ENCODE data around the gene ASCL1. TPM values are rescaled to one million over a fixed set of nuclear protein-coding genes. Genes with fewer than 3 reads are reported as not detected.
A peak's percentile ranks its signal among the peaks of the same experiment; 100 is the strongest.

ASCL1 gene
- total RNA-seq: not detected

DNA sequence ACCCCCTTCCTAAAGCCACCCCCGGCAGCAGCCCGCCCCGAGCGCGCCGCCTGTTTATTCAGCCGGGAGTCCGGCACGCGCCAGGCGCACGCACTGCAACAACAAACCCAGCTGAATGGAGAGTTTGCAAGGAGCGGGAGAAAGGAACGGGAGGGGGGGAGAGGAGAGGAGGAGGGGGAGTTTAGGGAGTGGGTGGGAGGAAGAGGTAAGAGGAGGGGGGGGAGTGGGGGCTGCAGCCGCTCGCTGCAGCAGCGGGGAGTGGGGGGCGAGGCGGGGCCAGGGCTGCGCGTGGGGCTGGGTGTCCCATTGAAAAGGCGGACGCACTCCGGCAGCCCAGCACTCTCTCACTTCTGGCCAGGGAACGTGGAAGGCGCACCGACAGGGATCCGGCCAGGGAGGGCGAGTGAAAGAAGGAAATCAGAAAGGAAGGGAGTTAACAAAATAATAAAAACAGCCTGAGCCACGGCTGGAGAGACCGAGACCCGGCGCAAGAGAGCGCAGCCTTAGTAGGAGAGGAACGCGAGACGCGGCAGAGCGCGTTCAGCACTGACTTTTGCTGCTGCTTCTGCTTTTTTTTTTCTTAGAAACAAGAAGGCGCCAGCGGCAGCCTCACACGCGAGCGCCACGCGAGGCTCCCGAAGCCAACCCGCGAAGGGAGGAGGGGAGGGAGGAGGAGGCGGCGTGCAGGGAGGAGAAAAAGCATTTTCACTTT is at the start of gene ASCL1:
ASCL1 (plus strand) TSS at position 336 of the 712 bp plus-strand sequence. CDS start 571 bp downstream, outside the sequence.
- H3K4me3 Mint-ChIP-seq: peak within 1 kb of the TSS; percentile 25
- no peaks in the 10 kb centered on the region for H3K9me3 Mint-ChIP-seq
- H3K4me1 Mint-ChIP-seq (ENCODE audit: low read depth in 2 of 2): no peaks in the 10 kb centered on the region
- no peak within 1 kb of the TSS for H3K27ac Mint-ChIP-seq
- no peak for ATAC-seq
- H3K36me3 Mint-ChIP-seq: no peaks in the 10 kb centered on the region
- DNase-seq (ENCODE audit: low spot score): no peak
- peaks cover 53 to 75% of the 10 kb centered on the region in 2 donors for H3K27me3 Mint-ChIP-seq

DNA sequence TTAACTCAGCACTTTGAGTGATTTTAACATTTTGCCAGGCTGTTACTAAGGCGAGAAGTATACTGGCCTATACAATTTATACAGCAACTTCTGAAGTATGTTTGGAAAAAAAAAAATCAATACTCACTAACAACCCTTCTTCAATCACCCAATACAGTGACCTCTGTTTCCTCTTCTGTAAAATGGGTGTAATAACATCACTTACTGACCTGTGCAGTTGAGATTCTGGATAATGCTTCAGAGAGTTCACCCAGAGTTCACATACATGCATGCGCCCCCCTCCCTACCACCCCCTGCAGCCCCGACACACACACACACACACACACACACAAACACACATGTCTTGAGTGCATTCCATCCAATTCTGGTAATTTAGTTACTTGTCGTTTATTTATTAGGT is 49.6 kb upstream of the ASCL1 start:
- Mint-ChIP-seq H3K27ac (no peak overlapping the region), H3K27me3 (peaks cover 0 to 7% of the 10 kb centered on the region in 2 donors), H3K36me3 (no peaks in the 10 kb centered on the region), H3K4me1 (ENCODE audit: low read depth in 2 of 2) (no peaks in the 10 kb centered on the region), H3K9me3 (no peaks in the 10 kb centered on the region), H3K4me3 (no peak overlapping the region)
- ATAC-seq (no peak), DNase-seq (ENCODE audit: low spot score) (no peak)

DNA sequence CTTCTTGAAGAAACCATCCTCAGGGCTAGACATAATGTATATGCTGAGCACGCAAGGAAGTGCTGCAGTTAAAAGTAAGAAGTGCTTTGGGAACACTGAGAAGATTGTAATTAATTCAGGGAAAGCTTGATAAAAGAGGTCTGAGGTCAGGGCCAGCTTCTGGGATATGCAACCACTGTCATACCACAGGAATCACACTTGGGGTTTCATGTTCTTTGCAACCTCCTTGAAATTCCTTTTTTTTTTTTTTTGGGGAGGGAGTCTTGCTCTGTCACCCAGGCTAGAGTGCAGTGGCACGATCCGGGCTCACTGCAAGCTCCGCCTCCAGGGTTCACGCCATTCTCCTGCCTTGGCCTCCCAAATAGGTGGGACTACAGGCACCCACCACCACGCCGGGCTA is 47.3 kb upstream of the ASCL1 start:
- peaks cover 4 to 6% of the 10 kb centered on the region in 2 donors for H3K27me3 Mint-ChIP-seq
- H3K27ac Mint-ChIP-seq: no peak overlapping the region
- H3K4me3 Mint-ChIP-seq: no peak overlapping the region
- peaks cover 3% of the 10 kb centered on the region for H3K9me3 Mint-ChIP-seq
- H3K4me1 Mint-ChIP-seq (ENCODE audit: low read depth in 2 of 2): no peaks in the 10 kb centered on the region
- no peaks in the 10 kb centered on the region for H3K36me3 Mint-ChIP-seq
- DNase-seq (ENCODE audit: low spot score) (no peak), ATAC-seq (no peak)

DNA sequence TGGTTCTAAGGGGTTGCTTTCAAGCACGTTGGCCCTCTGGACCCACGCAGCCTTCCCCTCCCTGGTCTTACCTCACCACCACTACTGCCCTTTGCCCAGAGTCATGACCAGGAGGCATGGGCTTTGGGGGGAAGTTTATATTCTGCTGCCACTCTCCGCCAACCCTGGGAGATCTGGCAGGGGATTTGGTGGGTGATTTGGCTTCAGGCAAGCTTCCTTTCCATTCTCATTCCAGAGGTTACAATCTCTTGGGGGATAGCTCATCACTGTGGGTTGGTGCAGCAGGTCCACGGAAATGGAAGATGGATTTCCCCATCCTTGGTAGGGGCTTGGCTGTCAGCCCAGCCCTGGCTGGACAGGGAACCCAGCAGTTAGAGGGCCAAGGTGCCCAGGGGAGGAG is 46.7 kb upstream of the ASCL1 start:
- DNase-seq (ENCODE audit: low spot score) (no peak), ATAC-seq (no peak)
- peaks cover 4 to 6% of the 10 kb centered on the region in 2 donors for H3K27me3 Mint-ChIP-seq
- H3K36me3 Mint-ChIP-seq: no peaks in the 10 kb centered on the region
- peaks cover 3% of the 10 kb centered on the region for H3K9me3 Mint-ChIP-seq
- H3K4me3 Mint-ChIP-seq: no peak overlapping the region
- no peak overlapping the region for H3K27ac Mint-ChIP-seq
- no peaks in the 10 kb centered on the region for H3K4me1 Mint-ChIP-seq (ENCODE audit: low read depth in 2 of 2)

DNA sequence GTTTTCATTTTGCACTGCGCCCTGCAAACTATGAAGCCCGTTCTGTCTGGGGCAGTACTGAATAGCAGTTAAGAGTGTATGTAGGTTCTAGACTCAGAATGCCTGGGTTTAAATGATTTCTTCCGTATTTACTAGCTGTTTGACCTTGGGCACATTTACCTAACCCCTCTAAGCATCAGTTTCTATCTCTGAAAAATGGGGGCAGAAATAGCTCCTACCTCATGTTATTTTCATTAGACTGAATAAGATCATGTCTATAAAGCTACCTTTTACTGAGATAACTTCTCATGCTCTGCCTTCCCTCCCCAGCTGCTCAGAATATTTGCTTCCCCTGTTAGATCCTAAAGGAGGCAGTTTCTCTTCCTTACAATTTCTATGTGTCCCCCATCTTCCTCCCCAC is 46.2 kb upstream of the ASCL1 start:
- Mint-ChIP-seq H3K36me3 (no peaks in the 10 kb centered on the region), H3K4me3 (no peak overlapping the region), H3K9me3 (peaks cover 3% of the 10 kb centered on the region), H3K27me3 (peaks cover 4 to 6% of the 10 kb centered on the region in 2 donors), H3K27ac (no peak overlapping the region), H3K4me1 (ENCODE audit: low read depth in 2 of 2) (no peaks in the 10 kb centered on the region)
- DNase-seq (ENCODE audit: low spot score): no peak
- no peak for ATAC-seq

DNA sequence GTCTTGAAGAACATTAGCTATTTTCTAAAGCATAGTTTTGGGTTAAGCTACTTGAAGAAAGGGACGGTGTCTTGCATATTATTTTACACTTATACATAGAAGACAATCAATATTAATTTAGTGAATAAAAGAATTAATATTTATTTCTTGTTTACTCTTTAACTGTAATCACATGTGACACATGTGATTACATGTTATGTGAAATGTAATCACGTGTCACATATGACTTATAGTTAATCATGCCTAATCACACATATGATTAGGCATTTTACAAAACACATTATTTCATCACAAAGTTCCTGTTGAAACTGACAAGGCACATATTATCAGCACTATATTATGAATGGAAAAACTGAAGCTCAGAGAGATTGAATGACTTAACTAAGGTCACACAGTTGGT is 45.2 kb upstream of the ASCL1 start:
- Mint-ChIP-seq H3K4me3 (no peak overlapping the region), H3K9me3 (peaks cover 3% of the 10 kb centered on the region), H3K27me3 (peaks cover 4 to 6% of the 10 kb centered on the region in 2 donors), H3K36me3 (no peaks in the 10 kb centered on the region), H3K27ac (no peak overlapping the region), H3K4me1 (ENCODE audit: low read depth in 2 of 2) (no peaks in the 10 kb centered on the region)
- ATAC-seq: no peak
- DNase-seq (ENCODE audit: low spot score): no peak

DNA sequence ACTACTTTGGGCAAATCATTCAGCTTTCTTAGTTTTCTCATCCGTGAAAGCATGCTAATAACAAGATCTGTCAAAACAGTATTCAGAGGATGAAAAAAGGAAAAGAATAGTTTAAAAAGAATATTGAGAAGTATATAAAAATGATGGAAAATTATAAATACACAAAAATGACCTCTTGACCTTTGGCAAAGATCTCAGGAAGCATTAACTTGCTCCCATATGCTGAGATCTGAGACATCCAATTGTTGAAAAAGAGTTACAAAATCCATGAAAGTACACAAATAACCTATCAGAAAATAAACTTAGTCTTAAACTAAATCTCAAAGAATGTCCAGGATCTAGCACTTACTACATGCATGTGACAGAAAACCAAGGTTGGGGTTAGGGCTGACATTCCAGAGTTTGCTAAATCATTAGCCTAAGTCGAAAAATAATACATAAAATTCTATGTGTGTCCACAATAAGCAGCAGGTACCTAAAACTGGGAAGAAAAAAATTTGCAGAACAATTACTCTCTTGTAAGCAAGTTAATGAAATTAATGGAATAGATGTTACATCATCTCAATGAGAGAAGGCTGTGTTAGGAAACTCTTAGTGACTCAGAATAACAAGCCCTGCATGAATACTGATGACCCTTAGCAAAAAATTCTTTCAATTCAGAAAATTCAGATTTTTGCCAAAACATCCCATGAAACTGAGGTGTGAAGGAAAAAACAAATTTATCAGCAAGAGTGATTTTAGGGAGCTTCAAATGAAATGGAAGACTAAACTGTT is 43.8 kb upstream of the ASCL1 start:
- no peak for ATAC-seq
- DNase-seq (ENCODE audit: low spot score): no peak
- Mint-ChIP-seq H3K36me3 (no peaks in the 10 kb centered on the region), H3K27ac (no peak overlapping the region), H3K27me3 (peaks cover 4 to 6% of the 10 kb centered on the region in 2 donors), H3K9me3 (peaks cover 3% of the 10 kb centered on the region), H3K4me1 (ENCODE audit: low read depth in 2 of 2) (no peaks in the 10 kb centered on the region), H3K4me3 (no peak overlapping the region)

DNA sequence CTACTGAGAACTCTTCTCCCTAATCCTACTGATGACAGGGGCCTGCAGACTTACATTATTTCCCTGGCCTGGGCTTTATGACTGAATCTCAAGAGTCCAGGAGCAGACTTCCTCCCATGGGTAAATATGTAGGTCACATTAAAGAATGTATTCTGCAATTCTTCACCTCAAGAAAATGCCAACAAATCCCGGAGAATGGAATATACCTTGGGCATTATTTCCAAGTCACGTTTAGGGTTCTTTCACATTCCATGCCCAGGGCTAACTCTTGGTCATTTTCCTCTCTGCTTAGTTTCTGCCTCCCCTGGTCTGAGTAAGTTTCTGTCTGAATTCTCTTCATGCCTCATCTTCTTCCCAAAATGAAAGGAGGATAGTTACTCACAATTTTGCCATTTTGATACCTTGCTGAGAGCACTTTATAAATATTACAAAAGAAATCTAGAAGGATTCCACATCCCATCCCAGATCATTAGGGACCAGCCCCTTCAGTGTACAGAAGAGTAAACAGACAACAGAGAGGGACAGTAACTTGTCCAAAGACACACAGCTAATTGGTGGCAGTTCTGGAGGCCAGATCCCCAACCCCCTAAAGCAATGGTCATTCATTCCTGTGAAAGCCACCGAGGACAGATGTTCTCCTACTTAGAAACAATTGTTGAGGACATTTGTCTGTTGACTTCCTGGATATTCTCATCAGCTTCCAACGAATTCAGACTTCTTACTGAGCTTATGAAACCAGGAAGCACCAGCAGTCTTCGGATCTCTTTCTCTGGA is 41.0 kb upstream of the ASCL1 start:
- Mint-ChIP-seq H3K9me3 (peaks cover 3% of the 10 kb centered on the region), H3K36me3 (no peaks in the 10 kb centered on the region), H3K4me3 (no peak overlapping the region), H3K4me1 (ENCODE audit: low read depth in 2 of 2) (no peaks in the 10 kb centered on the region), H3K27ac (no peak overlapping the region), H3K27me3 (peaks cover 7 to 18% of the 10 kb centered on the region in 2 donors)
- no peak for DNase-seq (ENCODE audit: low spot score)
- ATAC-seq: no peak

DNA sequence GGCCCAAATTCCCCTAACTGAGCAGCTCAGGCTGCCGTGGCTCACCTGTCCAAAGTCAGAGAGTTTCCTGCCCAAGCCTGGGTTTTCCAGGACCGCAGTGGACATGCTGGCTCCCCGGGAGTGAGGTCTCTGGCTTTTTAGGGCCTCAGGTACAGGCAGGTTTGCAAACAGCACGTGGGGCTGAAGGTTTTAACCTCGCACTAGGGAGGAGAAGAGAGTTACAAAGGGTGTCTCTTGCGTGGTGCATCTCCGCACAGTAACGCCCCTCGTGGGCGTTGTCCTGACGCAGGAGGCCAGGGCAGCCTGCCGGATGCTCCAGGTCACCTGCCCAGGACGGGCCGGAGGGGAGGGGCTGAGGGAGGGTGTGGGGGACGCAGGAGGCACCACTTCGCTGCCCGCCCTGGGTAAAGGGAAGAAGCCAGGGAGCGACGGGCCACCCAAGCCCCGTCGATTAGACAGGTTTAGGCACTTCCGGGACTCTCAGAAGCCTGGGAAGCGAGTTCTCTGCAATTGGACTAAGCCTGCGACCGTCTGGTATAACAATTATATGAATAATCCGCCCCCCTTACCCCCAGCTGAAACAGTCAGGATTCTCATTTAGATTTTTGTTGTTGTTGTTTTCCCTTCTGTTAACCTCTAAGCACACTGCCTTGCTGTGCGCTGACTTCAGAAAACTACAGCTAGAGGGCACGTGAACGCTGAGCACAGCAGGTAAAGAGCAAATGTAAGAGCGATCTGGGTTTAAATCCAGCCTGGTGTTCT is 40.3 kb upstream of the ASCL1 start, which contains the start of gene PAH:
PAH (minus strand) TSS at position 219 of the 762 bp plus-strand sequence; CDS start at position 105, 114 bp downstream.
- Mint-ChIP-seq H3K27me3 (peaks cover 7 to 20% of the 10 kb centered on the region in 2 donors), H3K27ac (no peak within 1 kb of the TSS), H3K36me3 (no peaks in the 10 kb centered on the region), H3K9me3 (peaks cover 3% of the 10 kb centered on the region), H3K4me1 (ENCODE audit: low read depth in 2 of 2) (no peaks in the 10 kb centered on the region), H3K4me3 (no peak within 1 kb of the TSS)
- peak in 1 of 2 donors; percentile 31 for ATAC-seq
- DNase-seq (ENCODE audit: low spot score): no peak

DNA sequence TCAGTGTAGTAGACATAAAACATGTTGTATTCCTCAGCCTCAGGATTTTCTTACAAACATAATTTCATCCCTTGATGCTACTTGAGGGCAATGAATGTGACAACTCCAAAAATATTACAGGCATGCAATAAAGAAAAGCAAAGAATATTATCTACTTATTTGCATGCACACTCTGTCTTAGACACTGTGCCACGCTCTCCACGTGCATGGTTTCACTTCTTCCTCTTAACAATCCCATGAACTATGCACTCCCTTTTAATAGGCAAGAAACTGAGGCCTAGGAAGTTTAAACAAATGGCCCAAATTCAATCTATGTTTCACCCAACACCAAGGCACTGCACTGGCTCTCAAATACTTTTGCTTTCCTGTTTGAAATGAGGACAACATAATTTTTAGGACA is 38.6 kb upstream of the ASCL1 start:
- Mint-ChIP-seq H3K36me3 (no peaks in the 10 kb centered on the region), H3K4me1 (ENCODE audit: low read depth in 2 of 2) (no peaks in the 10 kb centered on the region), H3K4me3 (no peak overlapping the region), H3K27me3 (peaks cover 7 to 14% of the 10 kb centered on the region in 2 donors), H3K27ac (no peak overlapping the region), H3K9me3 (peaks cover 3% of the 10 kb centered on the region)
- DNase-seq (ENCODE audit: low spot score) (no peak), ATAC-seq (no peak)

DNA sequence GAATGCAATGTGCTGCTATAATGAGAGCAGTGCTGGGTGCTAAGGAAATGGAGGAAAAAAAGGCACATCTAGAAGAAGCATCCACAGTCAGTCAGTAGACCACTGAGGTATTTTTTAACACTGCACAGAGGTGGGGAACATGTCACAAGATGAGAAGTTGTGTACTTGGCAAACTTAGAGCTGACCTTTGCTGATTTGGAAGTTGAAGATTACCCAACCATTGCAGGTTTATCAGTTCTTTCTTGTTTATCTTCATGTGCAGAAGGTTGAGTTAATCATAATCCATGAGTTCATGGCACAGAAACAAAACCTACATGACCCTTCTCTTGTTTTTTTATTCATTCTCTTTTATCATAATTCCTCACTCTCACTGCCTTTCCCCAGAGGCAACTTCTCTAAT is 37.2 kb upstream of the ASCL1 start:
- Mint-ChIP-seq H3K9me3 (no peaks in the 10 kb centered on the region), H3K4me1 (ENCODE audit: low read depth in 2 of 2) (no peaks in the 10 kb centered on the region), H3K4me3 (no peak overlapping the region), H3K27ac (no peak overlapping the region), H3K27me3 (peaks cover 3 to 14% of the 10 kb centered on the region in 2 donors), H3K36me3 (no peaks in the 10 kb centered on the region)
- no peak for DNase-seq (ENCODE audit: low spot score)
- ATAC-seq: no peak

DNA sequence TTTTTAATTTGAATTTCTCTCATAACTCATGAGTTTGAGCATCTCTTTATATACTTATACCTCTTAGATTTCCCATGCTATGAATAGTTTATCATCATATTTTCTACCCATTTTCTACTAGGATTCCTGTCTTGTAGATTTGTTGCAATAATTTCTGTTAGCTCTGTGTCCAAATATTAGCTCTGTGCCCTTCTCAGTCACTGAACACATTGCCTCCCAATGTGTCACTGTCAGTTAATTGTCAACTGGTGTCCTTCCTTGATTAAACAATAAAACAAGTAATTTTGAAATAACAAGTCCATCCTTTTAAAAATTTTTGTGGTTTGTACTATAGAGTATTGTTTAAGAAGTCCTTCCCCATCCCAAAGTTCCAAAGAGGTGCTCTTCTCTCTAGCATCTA is 36.2 kb upstream of the ASCL1 start:
- no peak for ATAC-seq
- Mint-ChIP-seq H3K36me3 (no peaks in the 10 kb centered on the region), H3K4me1 (ENCODE audit: low read depth in 2 of 2) (no peaks in the 10 kb centered on the region), H3K4me3 (no peak overlapping the region), H3K27ac (no peak overlapping the region), H3K27me3 (peaks cover 3 to 21% of the 10 kb centered on the region in 2 donors), H3K9me3 (peaks cover 5% of the 10 kb centered on the region)
- no peak for DNase-seq (ENCODE audit: low spot score)

DNA sequence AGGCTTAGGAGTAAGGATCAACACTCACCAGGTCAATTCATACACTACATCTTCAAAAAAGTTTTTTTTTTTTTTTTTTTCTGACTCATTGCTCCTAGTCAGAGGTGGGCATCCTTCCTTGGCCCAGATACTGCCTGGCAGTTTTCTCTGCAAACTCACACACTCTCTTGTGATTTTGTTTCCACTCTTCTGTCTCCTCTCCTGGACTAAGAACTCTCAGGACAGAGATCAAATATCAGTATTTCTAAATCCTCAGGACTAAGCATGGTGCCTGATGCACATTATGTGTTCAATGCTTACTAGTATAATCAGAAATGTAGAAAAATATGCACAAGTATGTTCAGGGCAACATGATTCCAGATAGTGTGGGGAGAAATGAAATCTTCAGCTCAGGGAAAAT is 30.3 kb upstream of the ASCL1 start:
- Mint-ChIP-seq H3K9me3 (peaks cover 10% of the 10 kb centered on the region), H3K27me3 (peaks cover 0 to 13% of the 10 kb centered on the region in 2 donors), H3K4me1 (ENCODE audit: low read depth in 2 of 2) (no peaks in the 10 kb centered on the region), H3K4me3 (no peak overlapping the region), H3K36me3 (no peaks in the 10 kb centered on the region), H3K27ac (no peak overlapping the region)
- DNase-seq (ENCODE audit: low spot score) (no peak), ATAC-seq (no peak)
